A673 (cell line): Measurements from ENCODE around the gene SMIM7. TPM values are rescaled to one million over a fixed set of nuclear protein-coding genes. Genes with fewer than 3 reads are reported as not detected.
"Not testable (repeated sequence)": the region's sequence is repeated elsewhere in the genome, so short reads cannot be mapped to it uniquely, and the experiment has no call there.

Experiments
- BruUV-seq: library from RNA; stranded (reverse); fragments of 400-500 nt; replicated peaks from 2 replicates; lab custom pipeline; 2021; lab: Mats Ljungman, UMichigan
- CTCF ChIA-PET: fragments of 300-600 bp; sonication (Branson Sonifier 250); formaldehyde crosslinking; loops from one replicate; lab custom pipeline; 2022; ENCODE audit warnings: antibody characterized with exemption; lab: Charles Lee
- POLR2A ChIA-PET: fragments of 300-600 bp; sonication (Branson Sonifier 250); formaldehyde crosslinking; loops from one replicate; lab custom pipeline; 2022; ENCODE audit warnings: antibody characterized with exemption; ENCODE audit not compliant: low non-redundant PET; lab: Charles Lee
- DNase-seq: peaks from one replicate; pipeline ENCODE4 v3.0.0-alpha.2; 2015; ENCODE audit warnings: low spot score
- H3K27ac ChIP-seq: fragments of 200-600 bp; sonication (generic); 2 replicates; pipeline ENCODE4 v1.5.1; 2016; ENCODE audit warnings: mixed run types, low read depth, mild to moderate bottlenecking, mixed read lengths, antibody characterized with exemption, low read length; ENCODE audit not compliant: poor library complexity, severe bottlenecking
- H3K27me3 ChIP-seq: fragments of 200-600 bp; sonication (generic); replicated peaks from 2 replicates; pipeline ENCODE4 v1.6.1; 2017; ENCODE audit warnings: mixed run types, low read depth, mild to moderate bottlenecking, mixed read lengths, antibody characterized with exemption, low read length; ENCODE audit not compliant: insufficient read depth, poor library complexity
- H3K36me3 ChIP-seq: fragments of 200-600 bp; sonication (generic); 2 replicates; pipeline ENCODE4 v1.6.1; 2016; ENCODE audit warnings: mixed run types, mild to moderate bottlenecking, mixed read lengths, antibody characterized with exemption, low read length; ENCODE audit not compliant: insufficient read depth, poor library complexity, severe bottlenecking
- H3K4me1 ChIP-seq: fragments of 200-600 bp; sonication (generic); 2 replicates; pipeline ENCODE4 v1.6.1; 2017; ENCODE audit warnings: mixed run types, mild to moderate bottlenecking, mixed read lengths, antibody characterized with exemption, low read length; ENCODE audit not compliant: insufficient read depth, poor library complexity, severe bottlenecking
- H3K4me3 ChIP-seq: fragments of 200-600 bp; sonication (generic); 2 replicates; pipeline ENCODE4 v1.5.1; 2016; ENCODE audit warnings: low read depth, mixed run types, mild to moderate bottlenecking, mixed read lengths, low read length; ENCODE audit not compliant: poor library complexity, severe bottlenecking
- H3K9me3 ChIP-seq: fragments of 200-600 bp; sonication (generic); 2 replicates; pipeline ENCODE4 v1.6.1; 2016; ENCODE audit warnings: mixed run types, low read depth, mild to moderate bottlenecking, mixed read lengths, antibody characterized with exemption, low read length; ENCODE audit not compliant: poor library complexity, severe bottlenecking
- CTCF ChIP-seq: fragments of 300-800, 200-600 bp; sonication (generic); conservative IDR thresholded peaks from 2 replicates; pipeline ENCODE4 v1.5.1; 2017; ENCODE audit warnings: low read depth, mild to moderate bottlenecking, antibody characterized with exemption, low read length, moderate library complexity, mixed read lengths
- EZH2 ChIP-seq: fragments of 200-600 bp; sonication (generic); IDR thresholded peaks from 2 replicates; pipeline ENCODE4 v1.6.1; 2017; ENCODE audit warnings: borderline replicate concordance, low read depth, mild to moderate bottlenecking, mixed read lengths, antibody characterized with exemption, low read length; ENCODE audit not compliant: poor library complexity, severe bottlenecking
- intact Hi-C: fragments of 100-400 bp; cut with micrococcal nuclease; formaldehyde crosslinking; loops from one replicate; pipeline ENCODE4 v1.10.0; 2022; ENCODE audit not compliant: unreplicated experiment
- total RNA-seq: library from RNA; stranded (reverse); gene quantifications from 2 replicates; pipeline ENCODE4 v1.2.3, GENCODE V29; 2021

SMIM7 gene
- total RNA-seq, 1 experiment from 2014 or later: 82.7 TPM

- no TSS peak for BruUV-seq
- peaks cover 7% of the 10 kb centered on the region for H3K4me1 ChIP-seq
- intact Hi-C loops: no loop called here
- no peak overlapping the region for H3K4me3 ChIP-seq
- no peak overlapping the region for H3K27ac ChIP-seq
- peaks cover 68% of the 10 kb centered on the region for H3K36me3 ChIP-seq
- CTCF ChIA-PET: no interaction called here
- peak; percentile 48 for DNase-seq
- no peak for TF ChIP-seq EZH2
- POLR2A ChIA-PET: no interaction called here
- no peaks in the 10 kb centered on the region for H3K9me3 ChIP-seq
- H3K27me3 ChIP-seq: no peaks in the 10 kb centered on the region
Measured at GRCh38 chr19:16654140-16654539, 5.8 kb downstream of the SMIM7 start.

GRCh38 chr19:16652854-16653253 is 7.1 kb downstream of the SMIM7 start:
- ChIA-PET POLR2A (no interaction called here), CTCF (no interaction called here)
- no peaks in the 10 kb centered on the region for H3K27me3 ChIP-seq
- H3K27ac ChIP-seq: no peak overlapping the region
- no peaks in the 10 kb centered on the region for H3K9me3 ChIP-seq
- no peak for DNase-seq
- peaks cover 63% of the 10 kb centered on the region for H3K36me3 ChIP-seq
- BruUV-seq: no TSS peak
- peaks cover 7% of the 10 kb centered on the region for H3K4me1 ChIP-seq
- no peak for TF ChIP-seq CTCF
- TF ChIP-seq EZH2: no peak
- no peak overlapping the region for H3K4me3 ChIP-seq
- intact Hi-C loops: no loop called here

GRCh38 chr19:16651421-16652188 is 8.3 kb downstream of the SMIM7 start:
- H3K9me3 ChIP-seq, H3K27ac ChIP-seq, DNase-seq, POLR2A ChIA-PET, H3K4me3 ChIP-seq, H3K4me1 ChIP-seq, H3K27me3 ChIP-seq, CTCF ChIA-PET, BruUV-seq, intact Hi-C loops: not testable (repeated sequence)
- peaks cover 66% of the 10 kb centered on the region for H3K36me3 ChIP-seq

- Histone ChIP-seq H3K27me3 (no peaks in the 10 kb centered on the region), H3K9me3 (no peaks in the 10 kb centered on the region), H3K27ac (no peak overlapping the region), H3K36me3 (peaks cover 67% of the 10 kb centered on the region), H3K4me1 (peaks cover 7% of the 10 kb centered on the region), H3K4me3 (no peak overlapping the region)
- TF ChIP-seq EZH2: no peak
- TF ChIP-seq CTCF: no peak
- no TSS peak for BruUV-seq
- intact Hi-C loops: no loop called here
- no peak for DNase-seq
- POLR2A ChIA-PET: interaction anchor here (0.6 to 0.7 kb wide), 2 partner anchors 35 to 74 kb away, joined by 3 to 8 read pairs; no protein-coding TSS in a partner anchor
- CTCF ChIA-PET: no interaction called here
Measured at GRCh38 chr19:16650821-16651220, 9.1 kb downstream of the SMIM7 start.
